ENCODE data around the gene FGFBP3.

The FGFBP3 gene, protein sequence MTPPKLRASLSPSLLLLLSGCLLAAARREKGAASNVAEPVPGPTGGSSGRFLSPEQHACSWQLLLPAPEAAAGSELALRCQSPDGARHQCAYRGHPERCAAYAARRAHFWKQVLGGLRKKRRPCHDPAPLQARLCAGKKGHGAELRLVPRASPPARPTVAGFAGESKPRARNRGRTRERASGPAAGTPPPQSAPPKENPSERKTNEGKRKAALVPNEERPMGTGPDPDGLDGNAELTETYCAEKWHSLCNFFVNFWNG

DNA sequence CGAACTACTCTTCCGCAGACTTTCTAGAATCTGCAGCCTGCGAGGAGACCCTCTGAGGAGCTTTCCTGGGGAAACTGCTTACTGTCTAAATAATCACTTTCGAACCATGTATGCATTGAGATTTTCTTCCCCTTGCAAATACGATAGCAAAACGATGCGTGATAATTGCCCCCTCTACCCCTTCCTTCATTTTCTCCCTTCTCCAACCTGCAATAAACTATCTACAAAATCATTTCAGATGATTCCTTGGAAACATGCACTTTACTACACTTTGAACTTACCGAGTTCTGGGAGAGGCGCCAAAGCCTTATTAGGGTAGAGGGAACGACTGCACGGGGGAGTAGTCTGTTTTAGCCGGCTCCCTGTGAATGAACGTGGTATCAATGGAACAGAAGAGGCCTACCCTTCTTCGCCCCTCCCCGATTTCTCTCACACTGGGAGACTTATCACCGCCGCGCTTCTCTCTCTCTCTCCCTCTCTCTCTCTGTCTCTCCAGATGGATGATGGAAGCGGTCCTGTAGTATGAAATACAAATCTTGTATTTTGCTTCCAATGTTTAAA lies at the start of gene FGFBP3:
FGFBP3 (minus strand) TSS at position 370 of the 561 bp plus-strand sequence. CDS start 517 bp downstream, outside the sequence.
- no peak for DNase-seq (ENCODE audit: low read depth in 2 of 2)

DNA sequence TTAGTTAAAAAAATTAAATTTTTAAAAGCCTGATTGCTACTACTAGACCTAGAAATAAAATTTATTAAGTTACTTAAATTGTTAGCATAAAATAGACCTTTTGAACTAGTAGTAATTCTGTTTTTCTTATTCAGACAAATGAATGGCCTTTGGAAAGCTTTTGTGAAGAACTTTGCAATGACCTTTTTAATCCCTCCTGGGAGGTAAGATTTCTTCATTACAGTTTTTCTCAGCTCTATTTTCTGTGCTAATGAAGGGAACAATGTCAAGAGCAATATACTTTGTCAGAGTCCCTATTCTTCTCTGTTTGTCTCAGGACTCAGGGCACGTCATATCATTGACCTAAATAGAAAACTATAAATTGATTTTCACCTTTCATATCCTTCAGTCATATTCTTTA lies 47.8 kb upstream of the FGFBP3 start:
- no peak for DNase-seq (ENCODE audit: low read depth in 2 of 2)

DNA sequence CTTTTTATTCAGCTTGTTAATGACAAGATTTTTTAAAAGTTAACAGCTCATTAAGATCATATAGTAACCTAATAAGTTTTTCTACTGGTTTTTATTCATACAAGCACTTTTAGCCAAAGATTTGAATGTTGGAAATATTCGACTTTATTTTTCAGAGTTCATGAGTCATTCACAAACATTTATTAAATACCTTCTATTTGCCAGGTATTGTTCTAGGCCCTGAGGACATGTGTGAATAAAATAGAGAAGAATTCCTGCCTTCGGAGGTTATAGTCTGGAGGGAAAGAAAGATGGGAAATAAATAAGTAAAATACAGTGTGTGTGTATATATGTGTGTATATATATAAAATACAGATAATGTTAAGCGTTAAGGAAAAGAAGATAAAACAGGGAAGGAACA lies 45.8 kb upstream of the FGFBP3 start:
- no peak for DNase-seq (ENCODE audit: low read depth in 2 of 2)

DNA sequence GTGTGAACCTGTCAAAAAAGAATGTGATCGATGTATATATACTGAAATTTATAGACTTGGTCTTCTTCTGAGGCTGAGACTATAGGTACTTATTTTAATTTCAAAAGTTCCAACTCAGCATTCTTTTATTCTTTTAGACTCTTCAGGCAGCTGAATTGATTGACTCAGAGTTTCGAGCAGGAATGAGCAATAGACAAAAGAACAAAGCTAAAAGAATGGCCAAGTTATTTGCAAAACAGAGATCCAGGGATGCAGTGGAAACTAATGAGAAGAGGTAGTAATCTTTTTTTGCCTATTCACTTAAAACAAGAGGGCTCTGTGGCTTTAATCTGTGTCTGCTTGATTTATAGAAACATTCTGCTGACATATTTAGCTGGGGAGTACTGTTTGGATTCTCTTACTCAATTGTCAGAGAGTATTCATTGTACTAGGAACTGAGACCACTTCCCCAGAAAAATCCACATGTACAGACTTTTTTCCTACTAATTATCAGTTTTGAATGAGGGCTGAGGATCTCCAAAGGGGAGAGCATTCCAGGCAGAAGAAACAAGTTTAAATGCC lies 44.4 kb upstream of the FGFBP3 start:
- no peak for DNase-seq (ENCODE audit: low read depth in 2 of 2)

DNA sequence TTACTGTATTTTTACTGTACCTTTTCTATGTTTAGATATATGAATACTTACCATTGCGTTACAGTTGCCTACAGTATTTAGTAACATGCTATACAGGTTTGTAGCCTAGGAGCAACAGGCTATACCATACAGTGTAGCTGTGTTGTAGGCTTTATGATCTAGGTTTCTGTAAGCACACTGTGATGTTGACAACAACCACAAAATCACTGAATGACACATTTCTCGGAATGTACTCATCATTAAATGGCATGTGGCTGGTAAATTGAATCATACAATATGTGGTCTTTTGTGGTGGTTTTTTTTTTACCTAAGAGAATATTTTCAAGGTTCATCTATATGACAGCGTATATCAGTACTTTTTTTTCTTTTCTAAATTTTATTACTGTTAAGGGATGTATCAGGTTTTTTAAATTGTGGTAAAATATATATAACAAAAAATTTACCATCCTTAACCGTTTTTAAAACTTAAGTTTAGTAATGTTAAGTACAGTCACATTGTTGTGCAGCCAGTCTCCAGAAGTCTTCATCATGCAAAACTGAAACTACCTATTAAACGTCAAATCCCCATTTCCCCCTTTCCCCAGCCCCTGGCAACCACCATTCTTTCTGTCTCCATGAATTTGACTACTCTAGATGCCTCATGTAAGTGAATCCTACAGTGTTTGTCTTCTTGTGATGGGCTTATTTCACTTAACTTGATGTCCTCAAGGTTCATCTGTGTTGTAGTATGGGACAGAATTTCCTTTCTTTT lies 35.8 kb upstream of the FGFBP3 start:
- DNase-seq (ENCODE audit: low read depth in 2 of 2), result no peak

DNA sequence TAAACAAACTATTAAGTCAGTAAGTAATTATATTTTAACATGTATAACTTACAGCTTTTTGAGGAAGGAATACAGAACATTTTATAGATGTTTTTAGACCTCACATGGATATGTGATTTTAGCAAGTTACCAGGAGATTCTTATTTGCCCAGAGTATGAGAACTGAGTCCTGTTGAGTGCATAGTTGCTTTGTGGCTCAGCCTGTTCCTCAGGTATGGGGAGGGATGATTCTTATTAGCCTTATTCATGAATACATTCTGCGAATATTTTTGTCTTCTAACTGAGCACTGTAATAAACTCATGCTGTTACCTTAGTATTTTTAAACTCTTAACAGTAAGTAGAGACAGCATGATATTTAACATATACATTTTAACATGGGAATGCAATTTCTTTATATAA lies 32.1 kb upstream of the FGFBP3 start:
- no peak for DNase-seq (ENCODE audit: low read depth in 2 of 2)

DNA sequence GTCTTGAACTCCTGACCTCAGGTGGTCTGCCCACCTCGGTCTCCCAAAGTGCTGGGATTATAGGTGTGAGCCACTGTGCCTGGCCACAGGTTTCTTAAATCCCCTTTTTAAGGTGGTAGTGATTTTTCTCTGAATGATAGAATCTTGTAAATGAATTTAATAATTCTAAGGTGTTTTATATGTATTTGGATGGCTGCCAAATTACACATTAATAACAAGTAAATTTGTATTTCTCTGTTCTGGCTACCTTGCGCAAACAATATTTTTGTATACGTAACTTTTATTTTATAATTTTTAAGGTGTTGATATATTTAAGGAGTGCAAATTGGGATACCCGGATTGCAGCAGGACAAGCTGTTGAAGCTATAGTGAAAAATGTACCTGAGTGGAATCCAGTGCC lies 30.4 kb upstream of the FGFBP3 start:
- DNase-seq (ENCODE audit: low read depth in 2 of 2), result no peak

DNA sequence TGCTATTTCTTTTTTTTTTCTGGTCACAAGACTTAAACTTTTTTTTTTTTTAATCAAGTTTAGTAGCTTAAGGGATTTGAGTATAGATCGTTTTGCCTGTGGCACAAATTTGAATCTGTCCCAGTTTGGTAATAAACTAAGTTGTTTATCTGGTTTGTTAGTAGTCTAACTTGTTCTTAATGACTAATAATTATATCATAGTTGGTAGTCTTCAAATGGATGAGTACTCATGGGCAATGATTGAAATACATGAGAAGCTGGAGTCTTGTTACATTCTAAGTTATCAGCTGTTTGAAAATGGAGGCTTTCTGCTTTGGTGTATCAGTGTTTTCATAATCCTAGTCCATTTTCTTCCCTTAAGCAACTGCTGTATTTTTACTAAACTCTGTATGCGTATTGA lies 26.6 kb upstream of the FGFBP3 start:
- no peak for DNase-seq (ENCODE audit: low read depth in 2 of 2)

DNA sequence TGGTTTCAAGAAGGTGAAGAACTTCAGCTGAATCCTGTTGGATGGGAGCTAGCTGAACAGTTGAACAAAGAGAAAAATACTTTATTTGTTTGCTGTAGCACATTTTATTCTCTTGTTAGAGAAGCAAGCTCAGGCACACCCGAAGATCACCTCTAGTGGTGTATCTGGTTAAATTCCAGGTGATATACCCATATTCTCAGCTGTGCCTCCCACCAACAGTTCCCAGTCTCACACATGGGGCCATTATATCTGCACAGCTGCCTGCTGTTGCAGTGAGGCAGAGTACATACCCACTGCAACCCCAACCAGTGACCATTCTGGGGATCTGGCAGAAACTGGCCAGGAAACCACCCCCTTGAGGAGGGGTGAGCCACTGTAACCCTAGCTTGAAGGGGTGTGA lies 23.5 kb upstream of the FGFBP3 start:
- DNase-seq (ENCODE audit: low read depth in 2 of 2), result no peak

DNA sequence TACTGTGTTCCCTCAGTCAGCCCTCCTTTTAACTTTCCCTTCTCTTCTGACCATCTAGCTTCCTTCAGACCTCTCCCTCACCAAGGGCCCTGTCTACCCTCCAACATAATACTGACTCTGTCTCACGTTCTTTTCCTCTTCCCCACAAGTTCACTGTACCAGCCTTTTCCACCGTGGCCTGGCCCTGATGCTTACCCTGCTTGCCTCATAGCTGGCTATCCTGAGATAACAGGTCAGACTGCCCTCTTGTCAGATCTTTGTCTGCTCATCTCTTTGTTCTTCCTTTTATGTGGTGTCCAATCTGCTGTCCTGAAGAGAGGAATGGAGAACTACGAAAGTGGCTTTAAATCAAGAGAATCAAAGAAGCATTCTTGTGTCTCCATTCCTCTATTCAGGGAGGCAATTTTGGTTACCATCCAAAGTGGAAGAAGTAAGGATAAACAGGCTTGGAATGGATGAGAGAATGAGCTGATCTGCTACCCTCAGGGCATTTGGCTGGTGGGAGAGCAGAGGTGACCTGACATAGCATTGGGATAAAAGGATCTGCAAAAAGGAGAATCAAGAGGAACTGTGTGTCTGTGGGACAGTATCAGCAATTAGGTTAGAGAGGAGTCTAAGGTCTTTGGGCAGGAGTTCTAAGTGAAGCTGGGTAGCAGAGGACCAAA lies 22.4 kb upstream of the FGFBP3 start:
- DNase-seq (ENCODE audit: low read depth in 2 of 2), result no peak

DNA sequence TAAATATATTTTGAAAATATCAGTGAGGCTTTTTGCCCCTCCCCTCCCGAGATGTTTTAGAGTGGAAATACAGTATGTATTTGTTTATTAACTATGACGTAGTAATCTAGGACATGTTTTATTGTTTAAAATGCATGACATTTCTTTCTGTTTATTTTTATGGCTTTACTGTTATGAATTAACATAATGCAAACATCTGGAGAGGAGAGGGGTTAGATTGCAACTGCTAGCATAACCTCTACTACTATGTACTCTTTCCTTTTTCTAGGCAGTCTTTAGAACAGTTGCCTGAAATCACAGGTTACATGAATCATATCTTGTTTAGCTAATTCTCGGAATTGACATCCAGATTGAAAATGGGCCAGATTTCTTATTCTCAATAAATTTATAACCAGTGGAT lies 21.7 kb upstream of the FGFBP3 start:
- DNase-seq (ENCODE audit: low read depth in 2 of 2), result no peak

DNA sequence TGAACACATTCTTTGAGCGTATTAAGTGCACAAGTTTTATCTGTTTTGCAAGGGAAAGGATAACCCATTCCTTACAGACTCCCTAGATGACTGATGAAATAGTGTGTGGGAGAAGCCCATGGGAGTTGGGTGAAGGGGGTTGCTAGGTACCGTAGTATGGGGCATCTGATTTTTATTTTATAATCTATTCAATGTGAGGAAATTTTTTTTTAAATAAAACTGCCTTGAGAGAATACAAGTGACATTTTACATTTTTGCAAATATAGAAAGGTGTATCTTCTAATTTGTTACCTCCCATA lies 15.7 kb upstream of the FGFBP3 start:
- DNase-seq (ENCODE audit: low read depth in 2 of 2), result no peak

DNA sequence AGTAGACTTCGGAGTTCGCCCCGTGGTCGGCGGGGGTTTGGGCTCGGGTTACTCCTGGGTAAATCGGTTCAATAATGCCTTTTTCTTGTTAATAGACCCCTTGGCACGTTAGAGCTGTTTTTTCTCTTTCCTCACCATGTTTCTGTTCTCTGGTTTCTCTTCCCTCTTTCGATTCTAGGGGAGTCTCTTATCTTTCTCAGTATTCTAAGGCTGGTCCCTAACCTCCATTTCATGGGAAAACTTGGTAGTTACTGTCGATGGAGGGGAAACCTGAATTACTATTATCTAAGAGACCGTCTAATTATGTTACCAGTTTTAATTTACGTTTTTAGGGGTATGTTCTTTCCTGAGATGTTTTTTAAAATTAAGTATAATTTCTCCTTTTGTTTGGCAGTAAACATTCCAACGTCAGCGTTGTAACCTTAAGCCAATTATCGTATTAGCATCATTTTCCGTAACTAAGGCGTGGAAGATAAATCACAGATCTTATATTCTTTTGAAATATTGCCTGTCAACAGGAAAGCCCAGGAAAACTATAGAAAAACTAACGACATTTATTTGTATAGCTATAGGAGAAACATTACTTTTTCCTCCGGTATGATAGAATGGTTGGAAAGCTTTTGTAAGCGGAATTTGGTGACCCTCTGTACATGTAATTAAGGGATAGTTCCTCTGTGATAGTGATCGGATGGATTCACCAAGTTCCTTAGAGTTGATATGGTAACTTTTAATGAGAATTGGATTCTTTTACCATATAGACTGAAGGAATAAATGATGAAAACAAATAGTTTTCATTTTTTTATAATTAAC lies 15.1 kb upstream of the FGFBP3 start:
- DNase-seq (ENCODE audit: low read depth in 2 of 2), result no peak

DNA sequence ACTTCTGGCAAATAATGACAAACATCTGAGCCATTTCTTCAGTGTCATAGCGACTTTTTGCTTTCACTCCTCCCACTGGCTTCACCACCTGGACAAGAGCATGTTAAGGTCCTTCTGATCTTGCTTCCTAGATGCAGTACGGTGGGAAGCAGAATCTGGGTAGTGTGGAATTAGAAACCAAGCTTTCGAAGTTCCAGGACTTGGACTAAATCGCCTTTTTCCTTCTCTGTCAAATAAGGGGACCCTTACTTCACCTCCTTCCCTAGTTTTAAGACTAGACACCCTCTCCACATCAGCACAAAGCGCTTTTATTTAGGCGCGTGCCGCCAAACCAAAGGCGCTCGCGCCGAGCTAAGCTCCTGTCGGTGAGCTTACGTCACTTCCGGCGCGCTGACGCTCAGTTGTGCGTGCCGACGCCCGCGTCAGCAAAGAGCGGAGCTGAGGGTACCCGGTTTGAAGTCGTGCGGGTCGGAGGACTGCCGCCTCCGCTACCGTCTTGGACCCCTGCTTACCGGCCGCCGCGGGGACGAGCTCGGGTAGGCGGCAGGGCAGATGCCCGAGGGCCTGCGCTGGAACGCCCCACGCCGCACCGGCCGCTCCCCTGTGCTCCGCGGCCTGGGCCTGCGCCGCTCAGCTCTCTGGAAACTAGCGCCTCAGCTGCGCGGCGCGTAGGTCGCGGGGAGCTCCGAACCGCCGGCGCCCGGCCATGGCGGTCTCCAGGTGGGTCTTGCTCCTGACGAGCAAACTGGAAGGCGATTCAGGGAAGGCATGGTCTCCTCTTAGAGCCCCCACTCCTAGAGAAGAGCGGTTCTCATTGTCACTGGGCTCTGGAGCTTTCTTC lies 14.3 kb upstream of the FGFBP3 start, which contains the start of gene BTAF1:
BTAF1 (plus strand) TSS at position 400 of the 841 bp plus-strand sequence; CDS start at position 707, 307 bp downstream.
- DNase-seq (ENCODE audit: low read depth in 2 of 2), result peak; percentile 81 to 85

DNA sequence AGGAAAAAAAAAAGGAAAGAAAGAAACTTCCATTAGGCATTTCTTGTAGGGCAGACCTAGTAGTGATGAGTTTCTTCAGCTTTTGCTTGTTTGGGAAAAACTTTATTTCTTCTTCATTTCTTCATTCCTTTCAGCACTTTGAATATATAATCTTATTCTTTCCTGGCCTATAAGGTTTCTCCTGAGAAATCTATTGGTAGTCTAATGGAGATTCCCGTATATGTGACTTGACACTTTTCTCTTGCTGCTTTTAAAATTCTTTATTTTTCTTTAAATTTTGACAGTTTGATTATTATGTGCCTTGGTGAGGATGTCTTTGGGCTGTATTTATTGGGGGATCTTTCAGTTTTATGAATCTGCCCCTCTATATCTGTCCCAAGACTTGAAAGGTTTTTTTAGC lies 10.4 kb upstream of the FGFBP3 start:
- DNase-seq (ENCODE audit: low read depth in 2 of 2), result no peak

DNA sequence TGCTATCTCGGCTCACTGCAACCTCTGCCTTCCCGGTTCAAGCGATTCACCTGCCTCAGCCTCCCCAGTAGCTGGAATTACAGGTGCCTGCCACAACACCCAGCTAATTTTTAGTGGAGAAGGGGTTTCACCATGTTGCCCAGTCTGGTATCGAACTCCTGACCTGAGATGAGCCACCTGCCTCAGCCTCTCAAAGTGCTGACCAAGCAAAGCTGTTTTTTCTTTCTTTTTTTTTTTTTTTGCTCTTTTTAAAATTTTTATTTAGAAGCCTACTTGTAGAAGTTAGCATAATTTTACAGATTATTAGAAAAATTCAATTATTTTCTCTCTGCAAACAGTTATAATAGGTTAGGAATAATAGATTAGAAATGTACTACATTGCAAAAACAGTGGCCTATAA lies 1.2 kb upstream of the FGFBP3 start:
- DNase-seq (ENCODE audit: low read depth in 2 of 2), result no peak

DNA sequence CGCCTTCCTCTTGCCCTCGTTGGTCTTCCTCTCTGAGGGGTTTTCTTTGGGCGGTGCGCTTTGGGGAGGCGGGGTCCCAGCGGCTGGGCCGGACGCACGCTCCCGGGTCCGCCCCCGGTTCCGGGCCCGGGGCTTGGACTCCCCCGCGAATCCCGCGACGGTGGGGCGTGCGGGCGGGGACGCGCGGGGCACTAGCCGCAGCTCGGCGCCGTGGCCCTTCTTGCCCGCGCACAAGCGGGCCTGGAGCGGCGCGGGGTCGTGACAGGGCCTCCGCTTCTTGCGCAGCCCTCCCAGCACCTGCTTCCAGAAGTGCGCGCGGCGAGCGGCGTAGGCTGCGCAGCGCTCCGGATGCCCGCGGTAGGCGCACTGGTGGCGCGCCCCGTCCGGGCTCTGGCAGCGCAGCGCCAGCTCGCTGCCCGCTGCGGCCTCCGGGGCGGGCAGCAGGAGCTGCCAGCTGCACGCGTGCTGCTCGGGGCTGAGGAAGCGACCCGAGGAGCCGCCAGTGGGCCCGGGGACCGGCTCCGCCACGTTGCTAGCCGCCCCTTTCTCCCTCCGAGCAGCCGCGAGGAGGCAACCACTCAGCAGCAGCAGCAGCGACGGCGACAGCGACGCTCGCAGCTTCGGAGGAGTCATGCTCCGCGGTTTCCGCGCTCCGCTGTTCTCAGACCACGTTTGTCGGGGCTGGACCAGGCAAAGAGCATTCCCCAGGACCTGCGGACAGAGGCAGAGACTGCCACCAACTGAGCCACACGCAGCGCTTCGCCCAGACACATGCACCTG lies 759 bp downstream of the FGFBP3 start:
- peak; percentile 39 to 57 for DNase-seq (ENCODE audit: low read depth in 2 of 2)

DNA sequence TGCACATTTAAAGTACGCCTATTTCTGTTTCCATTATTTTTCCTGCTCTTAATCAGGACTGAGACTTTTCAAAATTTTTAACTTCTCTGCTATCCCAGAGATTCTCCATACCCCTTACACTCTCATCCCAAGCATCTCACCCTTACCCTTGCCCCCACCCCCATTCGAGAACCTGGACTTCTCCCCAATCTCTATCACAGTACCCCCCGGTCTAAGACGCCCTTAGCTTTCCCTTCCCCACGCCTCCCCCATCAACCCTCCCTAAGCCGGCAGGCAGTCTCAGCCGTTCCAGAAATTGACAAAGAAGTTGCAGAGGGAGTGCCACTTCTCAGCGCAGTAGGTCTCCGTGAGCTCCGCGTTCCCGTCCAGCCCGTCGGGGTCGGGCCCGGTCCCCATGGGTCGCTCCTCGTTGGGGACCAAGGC lies 1.4 kb downstream of the FGFBP3 start:
- DNase-seq (ENCODE audit: low read depth in 2 of 2), result no peak

DNA sequence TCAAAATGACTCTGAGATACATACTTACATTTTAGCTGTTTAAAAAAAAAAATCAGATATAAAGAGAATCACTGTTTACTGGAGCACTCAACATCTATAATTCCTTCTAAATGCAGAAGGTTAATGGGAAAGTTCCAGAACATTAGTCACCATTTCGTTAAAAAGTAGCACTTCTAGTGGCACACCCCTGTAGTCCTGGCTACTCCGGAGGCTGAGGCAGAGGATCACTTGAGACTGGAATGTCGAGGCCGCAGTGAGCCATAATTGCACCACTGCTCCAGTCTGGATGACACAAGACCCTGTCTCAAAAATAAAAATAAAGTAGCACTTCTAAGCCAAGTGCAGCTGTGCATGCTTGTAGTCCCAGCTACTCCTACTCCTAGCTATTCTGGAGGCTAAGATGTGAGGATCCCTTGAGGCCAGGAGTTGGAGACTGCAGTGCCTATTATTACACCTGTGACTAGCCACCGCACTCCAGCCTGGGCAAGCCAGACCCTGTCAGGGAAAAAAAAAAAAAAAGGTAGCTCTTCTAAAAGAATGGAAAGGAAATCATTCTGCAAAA lies 2.2 kb downstream of the FGFBP3 start:
- no peak for DNase-seq (ENCODE audit: low read depth in 2 of 2)
